Muscle layer of colon (tissue), 2 donors: ENCODE results near the gene SFMBT2.
"Not testable (repeated sequence)": the region's sequence is repeated elsewhere in the genome, so short reads cannot be mapped to it uniquely, and the experiment has no call there.

ENCODE experiments used
- H3K27ac ChIP-seq: one replicate; pipeline ENCODE4 v1.7.0; 2013; ENCODE audit warnings: low read depth, mild to moderate bottlenecking, low read length, moderate library complexity
- H3K27me3 ChIP-seq, 2 donors: one replicate each; pipeline ENCODE4 v1.7.0; 2013; ENCODE audit warnings: low read length in 2 of 2, mild to moderate bottlenecking in 2 of 2; ENCODE audit not compliant: insufficient read depth in 2 of 2, control insufficient read depth in 1 of 2
- H3K36me3 ChIP-seq: one replicate; pipeline ENCODE4 v1.7.0; 2013; ENCODE audit warnings: mild to moderate bottlenecking, low read length; ENCODE audit not compliant: insufficient read depth
- H3K4me1 ChIP-seq: one replicate; pipeline ENCODE4 v1.7.0; 2013; ENCODE audit warnings: mild to moderate bottlenecking, low read length; ENCODE audit not compliant: insufficient read depth
- H3K4me3 ChIP-seq, 2 donors: one replicate each; pipeline ENCODE4 v1.7.0; 2013; ENCODE audit warnings: low read length in 2 of 2, low read depth in 1 of 2, mild to moderate bottlenecking in 1 of 2, moderate library complexity in 1 of 2
- H3K9ac ChIP-seq: one replicate; pipeline ENCODE4 v1.7.0; 2013; ENCODE audit warnings: low read length
- H3K9me3 ChIP-seq: one replicate; pipeline ENCODE4 v1.7.0; 2013; ENCODE audit warnings: mild to moderate bottlenecking, low read length
- donor health status: abdominal sarcoma.
- donor health status: Adenocarcinoma of cecum.

Gene SFMBT2

GRCh38 chr10:7231509-7232414, 179.1 kb downstream of the SFMBT2 start:
- no peaks in the 10 kb centered on the region for H3K36me3 ChIP-seq
- no peaks in the 10 kb centered on the region for H3K9me3 ChIP-seq
- no peaks in the 10 kb centered on the region for H3K4me1 ChIP-seq
- H3K9ac ChIP-seq = no peak overlapping the region
- H3K27me3 ChIP-seq = no peaks in the 10 kb centered on the region
- H3K27ac ChIP-seq = no peak overlapping the region
- H3K4me3 ChIP-seq = no peak overlapping the region

- H3K36me3 ChIP-seq = no peaks in the 10 kb centered on the region
- no peak overlapping the region for H3K27ac ChIP-seq
- H3K27me3 ChIP-seq = no peaks in the 10 kb centered on the region
- no peaks in the 10 kb centered on the region for H3K9me3 ChIP-seq
- H3K4me3 ChIP-seq = no peak overlapping the region
- no peak overlapping the region for H3K9ac ChIP-seq
- H3K4me1 ChIP-seq = no peaks in the 10 kb centered on the region
Measured at GRCh38 chr10:7230951-7231350, 179.9 kb downstream of the SFMBT2 start.

GRCh38 chr10:7230036-7230435, 180.8 kb downstream of the SFMBT2 start:
- Histone ChIP-seq H3K4me1 (no peaks in the 10 kb centered on the region), H3K9ac (no peak overlapping the region), H3K4me3 (no peak overlapping the region), H3K9me3 (no peaks in the 10 kb centered on the region), H3K27me3 (no peaks in the 10 kb centered on the region), H3K27ac (no peak overlapping the region), H3K36me3 (no peaks in the 10 kb centered on the region)

GRCh38 chr10:7225133-7225532, 185.7 kb downstream of the SFMBT2 start:
- Histone ChIP-seq H3K4me1 (no peaks in the 10 kb centered on the region), H3K27ac (no peak overlapping the region), H3K9ac (no peak overlapping the region), H3K4me3 (no peak overlapping the region), H3K27me3 (no peaks in the 10 kb centered on the region), H3K36me3 (no peaks in the 10 kb centered on the region), H3K9me3 (no peaks in the 10 kb centered on the region)

- no peaks in the 10 kb centered on the region for H3K27me3 ChIP-seq
- H3K36me3 ChIP-seq = no peaks in the 10 kb centered on the region
- H3K27ac ChIP-seq = no peak overlapping the region
- peaks cover 5% of the 10 kb centered on the region for H3K4me1 ChIP-seq
- H3K4me3 ChIP-seq = no peak overlapping the region
- no peaks in the 10 kb centered on the region for H3K9me3 ChIP-seq
- no peak overlapping the region for H3K9ac ChIP-seq
Measured at GRCh38 chr10:7218968-7219367, 191.9 kb downstream of the SFMBT2 start.

GRCh38 chr10:7212696-7213095, 198.1 kb downstream of the SFMBT2 start:
- H3K36me3 ChIP-seq = not testable (repeated sequence)

GRCh38 chr10:7211857-7212577, 198.8 kb downstream of the SFMBT2 start:
- Histone ChIP-seq H3K4me1 (no peaks in the 10 kb centered on the region), H3K36me3 (no peaks in the 10 kb centered on the region), H3K9ac (no peak overlapping the region), H3K4me3 (no peak overlapping the region), H3K27me3 (no peaks in the 10 kb centered on the region), H3K27ac (no peak overlapping the region), H3K9me3 (no peaks in the 10 kb centered on the region)

More at GRCh38 chr10:7212696-7213095, 198.1 kb downstream of the SFMBT2 start:
- H3K4me3 ChIP-seq, H3K27me3 ChIP-seq, H3K27ac ChIP-seq, H3K9me3 ChIP-seq, H3K4me1 ChIP-seq, H3K9ac ChIP-seq: not testable (repeated sequence)

- Histone ChIP-seq H3K27me3 (no peaks in the 10 kb centered on the region), H3K9me3 (no peaks in the 10 kb centered on the region), H3K27ac (no peak overlapping the region), H3K9ac (no peak overlapping the region), H3K4me3 (no peak overlapping the region), H3K4me1 (no peaks in the 10 kb centered on the region), H3K36me3 (no peaks in the 10 kb centered on the region)
Measured at GRCh38 chr10:7210516-7210915, 200.3 kb downstream of the SFMBT2 start.

- Histone ChIP-seq H3K4me3 (no peak overlapping the region), H3K27ac (no peak overlapping the region), H3K9me3 (no peaks in the 10 kb centered on the region), H3K4me1 (no peaks in the 10 kb centered on the region), H3K36me3 (no peaks in the 10 kb centered on the region), H3K27me3 (no peaks in the 10 kb centered on the region), H3K9ac (no peak overlapping the region)
Measured at GRCh38 chr10:7209458-7209857, 201.4 kb downstream of the SFMBT2 start.

- H3K36me3 ChIP-seq = no peaks in the 10 kb centered on the region
- H3K27ac ChIP-seq = no peak overlapping the region
- no peak overlapping the region for H3K9ac ChIP-seq
- H3K4me1 ChIP-seq = no peaks in the 10 kb centered on the region
- H3K9me3 ChIP-seq = no peaks in the 10 kb centered on the region
- no peaks in the 10 kb centered on the region for H3K27me3 ChIP-seq
- H3K4me3 ChIP-seq = no peak overlapping the region
Measured at GRCh38 chr10:7206412-7207100, 204.3 kb downstream of the SFMBT2 start.

- Histone ChIP-seq H3K27me3 (no peaks in the 10 kb centered on the region), H3K4me1 (no peaks in the 10 kb centered on the region), H3K36me3 (no peaks in the 10 kb centered on the region), H3K27ac (no peak overlapping the region), H3K4me3 (no peak overlapping the region), H3K9ac (no peak overlapping the region), H3K9me3 (no peaks in the 10 kb centered on the region)
Measured at GRCh38 chr10:7205656-7206055, 205.2 kb downstream of the SFMBT2 start.
